ENCODE data around the gene GABRR1.

The GABRR1 gene

GRCh38 chr6:89180971-89181370, 36.2 kb downstream of the GABRR1 start:
- no peak for FAIRE-seq
- no peak for DNase-seq (ENCODE audit: insufficient read length, low spot score)
- TF ChIP-seq SPI1 (IDR thresholded peaks at IDR 0.05; ENCODE audit: low read depth, low read length) (no peak), POU2F2 (IDR thresholded peaks at IDR 0.05; ENCODE audit: low read depth, low read length) (no peak), PAX5 (IDR thresholded peaks at IDR 0.05; ENCODE audit: insufficient read depth, low read length, severe bottlenecking) (no peak), TAF1 (IDR thresholded peaks at IDR 0.05; ENCODE audit: low read depth, low read length) (no peak), POLR2A (IDR thresholded peaks at IDR 0.05; ENCODE audit: low read depth, low read length) (no peak), POLR2AphosphoS5 (IDR thresholded peaks at IDR 0.05; ENCODE audit: low read depth, low read length) (no peak)

GRCh38 chr6:89180112-89180511, 37.0 kb downstream of the GABRR1 start:
- DNase-seq (ENCODE audit: insufficient read length, low spot score): no peak
- no peak for FAIRE-seq
- TF ChIP-seq TAF1 (IDR thresholded peaks at IDR 0.05; ENCODE audit: low read depth, low read length): no peak
- TF ChIP-seq POU2F2 (IDR thresholded peaks at IDR 0.05; ENCODE audit: low read depth, low read length): no peak
- no peak for TF ChIP-seq PAX5 (IDR thresholded peaks at IDR 0.05; ENCODE audit: insufficient read depth, low read length, severe bottlenecking)
- TF ChIP-seq SPI1 (IDR thresholded peaks at IDR 0.05; ENCODE audit: low read depth, low read length): no peak
- TF ChIP-seq POLR2AphosphoS5 (IDR thresholded peaks at IDR 0.05; ENCODE audit: low read depth, low read length): no peak
- TF ChIP-seq POLR2A (IDR thresholded peaks at IDR 0.05; ENCODE audit: low read depth, low read length): no peak

- FAIRE-seq (no peak), DNase-seq (ENCODE audit: insufficient read length, low spot score) (no peak)
- TF ChIP-seq SPI1 (IDR thresholded peaks at IDR 0.05; ENCODE audit: low read depth, low read length) (no peak), PAX5 (IDR thresholded peaks at IDR 0.05; ENCODE audit: insufficient read depth, low read length, severe bottlenecking) (no peak), TAF1 (IDR thresholded peaks at IDR 0.05; ENCODE audit: low read depth, low read length) (no peak), POLR2A (IDR thresholded peaks at IDR 0.05; ENCODE audit: low read depth, low read length) (no peak), POU2F2 (IDR thresholded peaks at IDR 0.05; ENCODE audit: low read depth, low read length) (no peak), POLR2AphosphoS5 (IDR thresholded peaks at IDR 0.05; ENCODE audit: low read depth, low read length) (no peak)
These were observed 43.5 kb downstream of the GABRR1 start for GRCh38 chr6:89173634-89174033.

- DNase-seq (ENCODE audit: insufficient read length, low spot score) (no peak), FAIRE-seq (no peak)
- no peak for TF ChIP-seq SPI1 (IDR thresholded peaks at IDR 0.05; ENCODE audit: low read depth, low read length)
- no peak for TF ChIP-seq PAX5 (IDR thresholded peaks at IDR 0.05; ENCODE audit: insufficient read depth, low read length, severe bottlenecking)
- TF ChIP-seq POU2F2 (IDR thresholded peaks at IDR 0.05; ENCODE audit: low read depth, low read length): no peak
- TF ChIP-seq POLR2A (IDR thresholded peaks at IDR 0.05; ENCODE audit: low read depth, low read length): no peak
- TF ChIP-seq TAF1 (IDR thresholded peaks at IDR 0.05; ENCODE audit: low read depth, low read length): no peak
- no peak for TF ChIP-seq POLR2AphosphoS5 (IDR thresholded peaks at IDR 0.05; ENCODE audit: low read depth, low read length)
These were observed 45.0 kb downstream of the GABRR1 start for GRCh38 chr6:89172131-89172530.

GRCh38 chr6:89162047-89162371, 55.1 kb downstream of the GABRR1 start:
- no peak for DNase-seq (ENCODE audit: insufficient read length, low spot score)

GRCh38 chr6:89161326-89162046, 55.7 kb downstream of the GABRR1 start:
- DNase-seq (ENCODE audit: insufficient read length, low spot score) (no peak), FAIRE-seq (no peak)
- TF ChIP-seq POLR2AphosphoS5 (IDR thresholded peaks at IDR 0.05; ENCODE audit: low read depth, low read length): no peak
- no peak for TF ChIP-seq TAF1 (IDR thresholded peaks at IDR 0.05; ENCODE audit: low read depth, low read length)
- no peak for TF ChIP-seq PAX5 (IDR thresholded peaks at IDR 0.05; ENCODE audit: insufficient read depth, low read length, severe bottlenecking)
- TF ChIP-seq POU2F2 (IDR thresholded peaks at IDR 0.05; ENCODE audit: low read depth, low read length): no peak
- no peak for TF ChIP-seq POLR2A (IDR thresholded peaks at IDR 0.05; ENCODE audit: low read depth, low read length)
- no peak for TF ChIP-seq SPI1 (IDR thresholded peaks at IDR 0.05; ENCODE audit: low read depth, low read length)

More at GRCh38 chr6:89162047-89162371, 55.1 kb downstream of the GABRR1 start:
- TF ChIP-seq SPI1 (IDR thresholded peaks at IDR 0.05; ENCODE audit: low read depth, low read length) (no peak), TAF1 (IDR thresholded peaks at IDR 0.05; ENCODE audit: low read depth, low read length) (no peak), POU2F2 (IDR thresholded peaks at IDR 0.05; ENCODE audit: low read depth, low read length) (no peak), POLR2A (IDR thresholded peaks at IDR 0.05; ENCODE audit: low read depth, low read length) (no peak), PAX5 (IDR thresholded peaks at IDR 0.05; ENCODE audit: insufficient read depth, low read length, severe bottlenecking) (no peak), POLR2AphosphoS5 (IDR thresholded peaks at IDR 0.05; ENCODE audit: low read depth, low read length) (no peak)
- no peak for FAIRE-seq

- no peak for FAIRE-seq
- TF ChIP-seq POU2F2 (IDR thresholded peaks at IDR 0.05; ENCODE audit: low read depth, low read length): no peak
- TF ChIP-seq TAF1 (IDR thresholded peaks at IDR 0.05; ENCODE audit: low read depth, low read length): no peak
- TF ChIP-seq PAX5 (IDR thresholded peaks at IDR 0.05; ENCODE audit: insufficient read depth, low read length, severe bottlenecking): no peak
- no peak for TF ChIP-seq SPI1 (IDR thresholded peaks at IDR 0.05; ENCODE audit: low read depth, low read length)
- TF ChIP-seq POLR2A (IDR thresholded peaks at IDR 0.05; ENCODE audit: low read depth, low read length): no peak
- no peak for TF ChIP-seq POLR2AphosphoS5 (IDR thresholded peaks at IDR 0.05; ENCODE audit: low read depth, low read length)
- DNase-seq (ENCODE audit: insufficient read length, low spot score): no peak
These were observed 56.6 kb downstream of the GABRR1 start for GRCh38 chr6:89160331-89161092.

- TF ChIP-seq PAX5 (IDR thresholded peaks at IDR 0.05; ENCODE audit: insufficient read depth, low read length, severe bottlenecking): no peak
- TF ChIP-seq POU2F2 (IDR thresholded peaks at IDR 0.05; ENCODE audit: low read depth, low read length): no peak
- TF ChIP-seq POLR2AphosphoS5 (IDR thresholded peaks at IDR 0.05; ENCODE audit: low read depth, low read length): no peak
- no peak for TF ChIP-seq POLR2A (IDR thresholded peaks at IDR 0.05; ENCODE audit: low read depth, low read length)
- TF ChIP-seq SPI1 (IDR thresholded peaks at IDR 0.05; ENCODE audit: low read depth, low read length): no peak
- TF ChIP-seq TAF1 (IDR thresholded peaks at IDR 0.05; ENCODE audit: low read depth, low read length): no peak
- DNase-seq (ENCODE audit: insufficient read length, low spot score): no peak
- FAIRE-seq: no peak
These were observed 63.0 kb downstream of the GABRR1 start for GRCh38 chr6:89154131-89154530.
